HepG2 (cell line): ENCODE measurements around the gene PSENEN. TPM values are rescaled to one million over a fixed set of nuclear protein-coding genes. Genes with fewer than 3 reads are reported as not detected.

Experiments
- ATAC-seq: fragments of 200-7000 bp; cut with Tn5 transposase; 3 replicates; pipeline ENCODE4 v1.9.1; 2020; ENCODE audit warnings: mild to moderate bottlenecking, moderate library complexity
- BruUV-seq: library from RNA; stranded (reverse); fragments of 400-500 nt; replicated peaks from 2 replicates; lab custom pipeline; 2021; lab: Mats Ljungman, UMichigan
- CTCF ChIA-PET: fragments of 300-600 bp; formaldehyde crosslinking; extraction: SDS; loops from one replicate; lab custom pipeline; 2021; ENCODE audit warnings: low total read pairs, inconsistent platforms, low intra/inter-chr PET ratio; lab: Yijun Ruan, JAX
- POLR2A ChIA-PET: fragments of 350-600 bp; sonication (Branson Sonifier 250); formaldehyde crosslinking; loops from one replicate; lab custom pipeline; 2020; ENCODE audit warnings: antibody characterized with exemption, inconsistent platforms; lab: Yijun Ruan, JAX
- DNase-seq: peaks from one replicate; pipeline ENCODE4 v3.0.0-alpha.2; 2015; ENCODE audit warnings: low spot score
- FAIRE-seq: peaks from 3 replicates; lab custom pipeline; 2011; peaks lifted over from hg19 to GRCh38; lab: Jason Lieb, UNC
- H2AFZ ChIP-seq: one replicate; pipeline ENCODE4 v1.6.1; 2011; ENCODE audit warnings: low read length, inconsistent platforms
- H3K27ac ChIP-seq: fragments of 300-600 bp; 3 replicates; pipeline ENCODE4 v1.8.0; 2011; ENCODE audit warnings: mixed run types, mild to moderate bottlenecking, mixed read lengths, low read length, inconsistent platforms; ENCODE audit not compliant: insufficient read depth; ENCODE audit errors: extremely low read length
- H3K27me3 ChIP-seq, 2 experiments: fragments of 200-600 bp in 1 of 2; 2 replicates in 1 of 2; 3 replicates in 1 of 2; pipeline versions ENCODE4 v1.6.0 to v1.8.0; 2011; ENCODE audit warnings: low read length in 2 of 2, mild to moderate bottlenecking in 2 of 2, moderate library complexity in 2 of 2, inconsistent platforms in 1 of 2; ENCODE audit not compliant: insufficient read depth in 2 of 2, control insufficient read depth in 1 of 2
- H3K36me3 ChIP-seq, 2 experiments: fragments of 200-600 bp in 1 of 2; replicated peaks in 1 of 2; 2 replicates in 1 of 2; 3 replicates in 1 of 2; pipeline versions ENCODE4 v1.5.1 to v1.8.0; 2011; ENCODE audit warnings: low read length in 2 of 2, inconsistent platforms in 1 of 2; ENCODE audit not compliant: insufficient read depth in 2 of 2, control insufficient read depth in 1 of 2
- H3K4me1 ChIP-seq: 2 replicates; pipeline ENCODE4 v1.5.1; 2012; ENCODE audit warnings: low read length, inconsistent platforms; ENCODE audit not compliant: insufficient read depth
- H3K4me2 ChIP-seq: 2 replicates; pipeline ENCODE4 v1.6.0; 2011; ENCODE audit warnings: low read depth, low read length, inconsistent platforms
- H3K4me3 ChIP-seq, 3 experiments: fragments of 200-600 bp in 1 of 3; sonication (generic), shearing (Covaris generic) in 1 of 3; replicated peaks in 1 of 3; 2 replicates each; pipeline ENCODE4 v1.5.1; 2011 to 2016; ENCODE audit warnings: low read length in 3 of 3, inconsistent platforms in 2 of 3, low read depth in 2 of 3, mild to moderate bottlenecking in 2 of 3, control low read depth in 1 of 3, mixed read lengths in 1 of 3; ENCODE audit not compliant: insufficient read depth in 1 of 3
- H3K79me2 ChIP-seq: one replicate; pipeline ENCODE4 v1.6.1; 2011; ENCODE audit warnings: low read length, inconsistent platforms; ENCODE audit not compliant: insufficient read depth
- H3K9ac ChIP-seq: 2 replicates; pipeline ENCODE4 v1.6.0; 2011; ENCODE audit warnings: mild to moderate bottlenecking, low read depth, low read length, inconsistent platforms; ENCODE audit not compliant: insufficient read depth
- H3K9me3 ChIP-seq: 2 replicates; pipeline ENCODE4 v1.5.1; 2012; ENCODE audit warnings: mild to moderate bottlenecking, low read length
- H4K20me1 ChIP-seq: 2 replicates; pipeline ENCODE4 v1.6.0; 2011; ENCODE audit warnings: inconsistent platforms, mild to moderate bottlenecking, low read length, moderate library complexity; ENCODE audit not compliant: insufficient read depth
- AGO2 ChIP-seq: fragments of 200-400 bp; formaldehyde crosslinking; optimal IDR thresholded peaks from 2 replicates; pipeline ENCODE3; 2017; ENCODE audit warnings: mild to moderate bottlenecking, low read depth, low read length, moderate library complexity
- ATF1 ChIP-seq: IDR thresholded peaks from 2 replicates; pipeline ENCODE4 v1.6.1; 2016; ENCODE audit warnings: mild to moderate bottlenecking, control low read depth
- CEBPB ChIP-seq: IDR thresholded peaks from 2 replicates; pipeline ENCODE4 v1.6.1; 2011; ENCODE audit warnings: low read depth, low read length, improper control_type of control experiment, borderline replicate concordance
- CHCHD3 ChIP-seq: sonication (generic); formaldehyde crosslinking; IDR thresholded peaks from 2 replicates; pipeline ENCODE4 v1.8.0; 2022; ENCODE audit warnings: mild to moderate bottlenecking, missing genetic modification reagents, moderate library complexity
- FOXK2 ChIP-seq: fragments of 450-650 bp; IDR thresholded peaks from 2 replicates; pipeline ENCODE4 v1.6.1; 2016
- HMG20B ChIP-seq: conservative IDR thresholded peaks from 2 replicates; pipeline ENCODE4 v1.6.1; 2016; ENCODE audit warnings: missing genetic modification reagents, missing compliant biosample characterization
- MYC ChIP-seq: sonication (generic); formaldehyde crosslinking; IDR thresholded peaks from 2 replicates; pipeline ENCODE4 v1.9.0; 2021; ENCODE audit warnings: missing genetic modification reagents, borderline replicate concordance
- NFIC ChIP-seq: IDR thresholded peaks from 2 replicates; pipeline ENCODE4 v1.6.1; 2012; ENCODE audit warnings: mild to moderate bottlenecking, low read length, inconsistent platforms
- NR2F1 ChIP-seq, 2 experiments: fragments of 450-650 bp in 1 of 2; formaldehyde crosslinking in 1 of 2; IDR thresholded peaks; 2 replicates each; pipeline versions ENCODE4 v1.5.0 to v1.6.1; 2016 to 2020; ENCODE audit warnings: mild to moderate bottlenecking in 1 of 2, missing compliant biosample characterization in 1 of 2, missing genetic modification reagents in 1 of 2, moderate library complexity in 1 of 2
- PBX2 ChIP-seq: IDR thresholded peaks from 2 replicates; pipeline ENCODE4 v1.6.1; 2016; ENCODE audit warnings: control low read depth
- PHB2 ChIP-seq: fragments of 450-650 bp; IDR thresholded peaks from 2 replicates; pipeline ENCODE4 v1.6.1; 2018; ENCODE audit not compliant: partially characterized antibody
- POLR2A ChIP-seq, 2 experiments: IDR thresholded peaks; 2 replicates each; pipeline ENCODE4 v1.6.1; 2011; ENCODE audit warnings: low read depth in 2 of 2, low read length in 2 of 2, mild to moderate bottlenecking in 1 of 2, moderate library complexity in 1 of 2; ENCODE audit not compliant: insufficient read depth in 1 of 2
- REL ChIP-seq: sonication (generic); formaldehyde crosslinking; conservative IDR thresholded peaks from 2 replicates; pipeline ENCODE4 v1.8.0; 2022; ENCODE audit warnings: mild to moderate bottlenecking, missing genetic modification reagents, moderate library complexity
- SATB2 ChIP-seq: sonication (generic); formaldehyde crosslinking; IDR thresholded peaks from 2 replicates; pipeline ENCODE4 v1.5.0; 2020; ENCODE audit warnings: missing genetic modification reagents
- SMAD9 ChIP-seq: sonication (generic); formaldehyde crosslinking; IDR thresholded peaks from 2 replicates; pipeline ENCODE4 v1.5.1; 2020; ENCODE audit warnings: mild to moderate bottlenecking, missing genetic modification reagents
- SOX13 ChIP-seq, 3 experiments: fragments of 450-650 bp in 1 of 3; sonication (generic) in 1 of 3; formaldehyde crosslinking in 1 of 3; IDR thresholded peaks in 2 of 3; conservative IDR thresholded peaks in 1 of 3; 2 replicates each; pipeline versions ENCODE4 v1.5.0 to v1.6.1; 2016 to 2020; ENCODE audit warnings: antibody characterized with exemption in 1 of 3, mild to moderate bottlenecking in 1 of 3, missing compliant biosample characterization in 1 of 3, missing genetic modification reagents in 1 of 3, moderate library complexity in 1 of 3
- SPEN ChIP-seq: sonication (generic); formaldehyde crosslinking; IDR thresholded peaks from 2 replicates; pipeline ENCODE4 v1.5.1; 2020; ENCODE audit warnings: low read depth, mild to moderate bottlenecking, missing genetic modification reagents
- TFAP4 ChIP-seq: sonication (generic); IDR thresholded peaks from 2 replicates; pipeline ENCODE4 v1.6.1; 2016; ENCODE audit warnings: low read depth, borderline replicate concordance
- ZIK1 ChIP-seq: sonication (generic); formaldehyde crosslinking; IDR thresholded peaks from 2 replicates; pipeline ENCODE4 v1.5.0; 2020; ENCODE audit warnings: mild to moderate bottlenecking, low read depth, missing genetic modification reagents, borderline replicate concordance
- ZNF10 ChIP-seq: sonication (generic); formaldehyde crosslinking; IDR thresholded peaks from 2 replicates; pipeline ENCODE4 v1.4.0; 2020; ENCODE audit warnings: mild to moderate bottlenecking, low read depth, missing genetic modification reagents, borderline replicate concordance
- ZNF180 ChIP-seq: sonication (generic); formaldehyde crosslinking; IDR thresholded peaks from 2 replicates; pipeline ENCODE4 v1.4.0; 2020; ENCODE audit warnings: low read depth, missing genetic modification reagents, borderline replicate concordance
- ZNF225 ChIP-seq: sonication (generic); formaldehyde crosslinking; IDR thresholded peaks from 2 replicates; pipeline ENCODE4 v1.4.0; 2020; ENCODE audit warnings: mild to moderate bottlenecking, missing genetic modification reagents
- ZNF709 ChIP-seq: sonication (generic); formaldehyde crosslinking; IDR thresholded peaks from 2 replicates; pipeline ENCODE4 v1.5.0; 2020; ENCODE audit warnings: mild to moderate bottlenecking, missing genetic modification reagents
- ZNF891 ChIP-seq: sonication (generic); formaldehyde crosslinking; IDR thresholded peaks from 2 replicates; pipeline ENCODE4 v1.5.0; 2020; ENCODE audit warnings: mild to moderate bottlenecking, missing genetic modification reagents
- WGBS: methylation state at CpG from one replicate; pipeline ENCODE4 v1.1.6; 2017; ENCODE audit warnings: low lambda C conversion rate; 5-methylcytosine and 5-hydroxymethylcytosine counted together
- in situ Hi-C: cut with HindIII; loops from 2 replicates; pipeline ENCODE4 v1.10.0; 2017; ENCODE audit warnings: low pct_unique_long_range_greater_than_20kb; ENCODE audit not compliant: extremely low pct_ligation_motif_present
- intact Hi-C: fragments of 100-400 bp; cut with micrococcal nuclease; formaldehyde crosslinking; loops from one replicate; pipeline ENCODE4 v1.10.0; 2022; ENCODE audit not compliant: unreplicated experiment
- polyA plus RNA-seq, 8 experiments: library from polyadenylated mRNA; depleted of rRNA in 3 of 8; stranded (reverse) in 7 of 8; unstranded in 1 of 8; fragments of >200 nt; fragmentation: Illumina TruSeq in 4 of 8; extraction: Trizol in 4 of 8; gene quantifications; 2 replicates each; pipeline versions ENCODE4 v1.2.1 to v1.2.3, GENCODE V29; 2011 to 2016; ENCODE audit warnings: low read depth in 4 of 8, missing spikeins in 1 of 8, mixed read lengths in 1 of 8; ENCODE audit not compliant: insufficient read depth in 1 of 8
- total RNA-seq, 5 experiments: library from RNA; depleted of rRNA; stranded (reverse); fragments of >200 nt; fragmentation: Illumina TruSeq; extraction: Trizol; gene quantifications; 2 replicates each; pipeline ENCODE4 v1.2.3, GENCODE V29; 2016; ENCODE audit warnings: low read depth in 1 of 5
- TF ChIP-seq, protein P1 (sequence below): IDR thresholded peaks from 2 replicates; pipeline ENCODE4 v1.6.1; 2016; ENCODE audit warnings: mild to moderate bottlenecking, missing biosample characterization, missing genetic modification reagents

Gene PSENEN
- total and polyA plus RNA-seq, 2 of the 13 experiments (the other 11 are each of a cell fraction or from before 2014, with no cell fraction given), result 16.9 to 34.2 TPM

DNA sequence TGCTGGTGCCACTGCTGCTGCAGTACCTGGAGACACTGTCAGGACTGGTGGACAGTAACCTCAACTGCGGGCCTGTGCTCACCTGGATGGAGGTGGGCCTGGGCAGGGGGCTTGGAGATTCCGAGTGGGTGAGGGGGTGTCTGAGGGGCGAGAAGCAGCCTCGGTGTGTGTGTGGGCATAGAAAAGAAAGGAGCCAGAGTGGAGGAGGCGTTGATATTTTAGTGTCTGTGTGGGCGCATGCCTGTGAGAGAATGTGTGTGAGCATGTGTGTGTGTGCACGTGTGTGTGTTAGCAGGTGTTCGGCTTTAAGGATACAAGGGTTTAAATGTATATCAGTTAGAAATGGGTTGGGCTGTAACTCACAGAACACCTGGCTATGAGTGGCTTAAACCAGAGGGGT lies 33.6 kb downstream of the PSENEN start:
- in situ Hi-C loops, result no loop called here
- POLR2A ChIA-PET, result no interaction called here
- no peak for FAIRE-seq

GRCh38 chr19:35780058-35780457 lies 34.6 kb downstream of the PSENEN start:
- Histone ChIP-seq H4K20me1 (no peaks in the 10 kb centered on the region), H3K27me3 (no peaks in the 10 kb centered on the region), H3K4me2 (no peak overlapping the region), H3K79me2 (no peaks in the 10 kb centered on the region), H3K36me3 (peaks cover 0 to 2% of the 10 kb centered on the region in 2 experiments; a peak in 2 of 5 replicates), H3K9me3 (no peaks in the 10 kb centered on the region), H3K9ac (no peak overlapping the region), H3K27ac (no peak overlapping the region), H3K4me1 (peaks cover 38% of the 10 kb centered on the region), H3K4me3 (no peak overlapping the region), H2AFZ (no peak overlapping the region)
- intact Hi-C loops, result no loop called here
- ATAC-seq, result no peak
- FAIRE-seq, result no peak
- 96% methylated on average over 13 of the region's 16 CpGs for WGBS
- in situ Hi-C loops, result no loop called here
- CTCF ChIA-PET, result no interaction called here
- no peak for DNase-seq
- BruUV-seq, result no TSS peak
- POLR2A ChIA-PET, result no interaction called here
- TF ChIP-seq AGO2 (no peak), HMG20B (CRISPR knock-in tag) (no peak), TFAP4 (no peak), FOXK2 (no peak), PBX2 (no peak), CEBPB (no peak), ZNF709 (no peak)

More for the DNA sequence above, 33.6 kb downstream of the PSENEN start:
- CTCF ChIA-PET, result no interaction called here
- H2AFZ ChIP-seq, result no peak overlapping the region
- no peaks in the 10 kb centered on the region for H4K20me1 ChIP-seq
- peaks cover 0 to 2% of the 10 kb centered on the region in 2 experiments; a peak in 2 of 5 replicates for H3K36me3 ChIP-seq
- no peaks in the 10 kb centered on the region for H3K79me2 ChIP-seq
- no peak overlapping the region for H3K4me3 ChIP-seq
- no peak for ATAC-seq
- no peak for TF ChIP-seq SOX13 (IDR thresholded peaks at IDR 0.05)
- no peak for TF ChIP-seq SOX13 (CRISPR knock-in tag; conservative IDR thresholded peaks at IDR 0.05 in 1 of 2, IDR thresholded peaks at IDR 0.05 in 1 of 2)
- TF ChIP-seq, protein P1, sequence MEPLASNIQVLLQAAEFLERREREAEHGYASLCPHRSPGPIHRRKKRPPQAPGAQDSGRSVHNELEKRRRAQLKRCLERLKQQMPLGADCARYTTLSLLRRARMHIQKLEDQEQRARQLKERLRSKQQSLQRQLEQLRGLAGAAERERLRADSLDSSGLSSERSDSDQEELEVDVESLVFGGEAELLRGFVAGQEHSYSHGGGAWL (CRISPR knock-in tag), result no peak
- no peak for TF ChIP-seq NFIC
- no peak for TF ChIP-seq ATF1 (CRISPR knock-in tag)
- no peak for TF ChIP-seq ZNF225
- no peak for TF ChIP-seq POLR2A (IDR thresholded peaks at IDR 0.05; ENCODE audit: insufficient read depth in 1 of 2, low read depth in 2 of 2, low read length in 2 of 2)
- no peak for TF ChIP-seq SMAD9 (CRISPR knock-in tag)
- TF ChIP-seq ZNF891 (CRISPR knock-in tag), result no peak
- TF ChIP-seq ZNF180 (CRISPR knock-in tag), result no peak
- TF ChIP-seq ZNF709, result no peak
- TF ChIP-seq SPEN (CRISPR knock-in tag), result no peak
- no peak for TF ChIP-seq NR2F1 (CRISPR knock-in tag; IDR thresholded peaks at IDR 0.05)
- no peak for TF ChIP-seq MYC
- no peak for TF ChIP-seq ZNF10
- no peak for TF ChIP-seq REL (CRISPR knock-in tag)
- no peak for TF ChIP-seq CHCHD3 (CRISPR knock-in tag)
- no peak for TF ChIP-seq ZIK1 (CRISPR knock-in tag)
- no peak for TF ChIP-seq PHB2
- TF ChIP-seq SATB2 (CRISPR knock-in tag), result no peak
- TF ChIP-seq, all 625 proteins: peak for 0
- 94% methylated on average over 8 of the region's 8 CpGs for WGBS
- Histone ChIP-seq H3K27ac (no peak overlapping the region), H3K4me2 (no peak overlapping the region), H3K27me3 (no peaks in the 10 kb centered on the region), H3K9ac (no peak overlapping the region), H3K4me1 (peaks cover 47% of the 10 kb centered on the region), H3K9me3 (no peaks in the 10 kb centered on the region)
- DNase-seq, result no peak
- BruUV-seq, result no TSS peak
- intact Hi-C loops, result loop anchor here (5.0 kb wide), 1 partner anchor 33 kb away; the partner anchor contains the start of gene PRODH2
